ENCODE measurements around the gene PLCH2.
"Not testable (repeated sequence)": the region's sequence is repeated elsewhere in the genome, so short reads cannot be mapped to it uniquely, and the experiment has no call there.

Gene PLCH2

GRCh38 chr1:2443277-2444137 is 32.6 kb upstream of the PLCH2 start:
- no peak for DNase-seq (ENCODE audit: low spot score)

GRCh38 chr1:2444138-2444591 is 31.9 kb upstream of the PLCH2 start:
- DNase-seq (ENCODE audit: low spot score) = no peak

- DNase-seq (ENCODE audit: low spot score) = no peak
Measured at GRCh38 chr1:2445162-2445822, 30.8 kb upstream of the PLCH2 start.

GRCh38 chr1:2445823-2446215 is 30.3 kb upstream of the PLCH2 start:
- no peak for DNase-seq (ENCODE audit: low spot score)

GRCh38 chr1:2446394-2446793 is 29.7 kb upstream of the PLCH2 start:
- DNase-seq (ENCODE audit: low spot score) = no peak

GRCh38 chr1:2446861-2447260 is 29.2 kb upstream of the PLCH2 start:
- DNase-seq (ENCODE audit: low spot score) = no peak

- DNase-seq (ENCODE audit: low spot score) = no peak
Measured at GRCh38 chr1:2447276-2448097, 28.6 kb upstream of the PLCH2 start.

GRCh38 chr1:2448098-2448445 is 28.0 kb upstream of the PLCH2 start:
- DNase-seq (ENCODE audit: low spot score) = no peak

- no peak for DNase-seq (ENCODE audit: low spot score)
Measured at GRCh38 chr1:2449636-2450454, 26.2 kb upstream of the PLCH2 start.

GRCh38 chr1:2451741-2452140 is 24.3 kb upstream of the PLCH2 start:
- no peak for DNase-seq (ENCODE audit: low spot score)

GRCh38 chr1:2452201-2452931 is 23.7 kb upstream of the PLCH2 start:
- DNase-seq (ENCODE audit: low spot score) = no peak

- DNase-seq (ENCODE audit: low spot score) = no peak
Measured at GRCh38 chr1:2452932-2453315, 23.2 kb upstream of the PLCH2 start.

GRCh38 chr1:2454227-2454626 is 21.9 kb upstream of the PLCH2 start:
- no peak for DNase-seq (ENCODE audit: low spot score)

- no peak for DNase-seq (ENCODE audit: low spot score)
Measured at GRCh38 chr1:2455757-2456156, 20.3 kb upstream of the PLCH2 start.

- DNase-seq (ENCODE audit: low spot score) = no peak
Measured at GRCh38 chr1:2457444-2457843, 18.6 kb upstream of the PLCH2 start.

GRCh38 chr1:2458687-2459086 is 17.4 kb upstream of the PLCH2 start:
- no peak for DNase-seq (ENCODE audit: low spot score)

- not testable (repeated sequence) for DNase-seq (ENCODE audit: low spot score)
Measured at GRCh38 chr1:2459102-2459753, 16.9 kb upstream of the PLCH2 start.

- DNase-seq (ENCODE audit: low spot score) = no peak
Measured at GRCh38 chr1:2459757-2460156, 16.3 kb upstream of the PLCH2 start.

- DNase-seq (ENCODE audit: low spot score) = no peak
Measured at GRCh38 chr1:2460203-2460602, 15.9 kb upstream of the PLCH2 start.

GRCh38 chr1:2460996-2461751 is 14.9 kb upstream of the PLCH2 start:
- DNase-seq (ENCODE audit: low spot score) = no peak

Measured in HuH-7.5 (cell line).